Activated naive CD8-positive, alpha-beta T cell treated with anti-CD3 and anti-CD28 coated beads, Interleukin-2, amount 50 U/mL, for 24 hours (primary cell): ENCODE measurements around the gene PROM1.

ENCODE experiments used
- ATAC-seq: fragments of 150-1000 bp; cut with Tn5 transposase; one replicate; pipeline ENCODE4 v1.10.0; 2021
- DNase-seq: peaks from one replicate; pipeline ENCODE4 v3.0.0; 2021
- H3K27ac Mint-ChIP-seq: one replicate; pipeline ENCODE4 v1.8.0; 2021; ENCODE audit warnings: mild to moderate bottlenecking, mixed read lengths
- H3K27me3 Mint-ChIP-seq: one replicate; pipeline ENCODE4 v1.8.0; 2021; ENCODE audit warnings: mixed read lengths
- H3K36me3 Mint-ChIP-seq: one replicate; pipeline ENCODE4 v1.8.0; 2021; ENCODE audit warnings: low read depth, mixed read lengths
- H3K4me1 Mint-ChIP-seq: one replicate; pipeline ENCODE4 v1.8.0; 2021; ENCODE audit warnings: mixed read lengths
- H3K4me3 Mint-ChIP-seq: one replicate; pipeline ENCODE4 v1.8.0; 2021; ENCODE audit warnings: mild to moderate bottlenecking, moderate library complexity, mixed read lengths
- H3K9me3 Mint-ChIP-seq: one replicate; pipeline ENCODE4 v1.8.0; 2021; ENCODE audit warnings: mixed read lengths

PROM1 gene

DNA sequence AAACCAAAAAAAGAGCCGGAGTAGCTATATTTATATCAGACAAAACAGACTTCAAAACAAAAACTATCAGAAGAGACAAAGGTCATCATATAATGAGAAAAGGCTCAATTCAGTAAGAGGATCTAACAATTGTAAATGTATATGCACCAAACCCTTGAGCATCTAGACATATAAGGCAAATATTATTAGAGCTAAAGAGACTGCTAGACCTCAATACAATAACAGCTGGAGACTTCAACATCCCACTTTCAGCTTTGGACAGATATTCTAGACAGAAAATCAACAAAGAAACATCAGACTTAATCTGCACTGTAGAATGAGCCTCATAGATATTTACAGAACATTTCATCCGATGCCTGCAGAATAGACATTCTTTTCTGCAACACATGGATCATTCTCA lies 4.8 kb upstream of the PROM1 start:
- ATAC-seq (no peak), DNase-seq (no peak)
- H3K4me3 Mint-ChIP-seq = no peak overlapping the region
- H3K27ac Mint-ChIP-seq = no peak overlapping the region
- H3K36me3 Mint-ChIP-seq = peaks cover 2% of the 10 kb centered on the region
- H3K9me3 Mint-ChIP-seq = peaks cover 8% of the 10 kb centered on the region
- H3K4me1 Mint-ChIP-seq = peaks cover 6% of the 10 kb centered on the region
- H3K27me3 Mint-ChIP-seq = peaks cover 52% of the 10 kb centered on the region

DNA sequence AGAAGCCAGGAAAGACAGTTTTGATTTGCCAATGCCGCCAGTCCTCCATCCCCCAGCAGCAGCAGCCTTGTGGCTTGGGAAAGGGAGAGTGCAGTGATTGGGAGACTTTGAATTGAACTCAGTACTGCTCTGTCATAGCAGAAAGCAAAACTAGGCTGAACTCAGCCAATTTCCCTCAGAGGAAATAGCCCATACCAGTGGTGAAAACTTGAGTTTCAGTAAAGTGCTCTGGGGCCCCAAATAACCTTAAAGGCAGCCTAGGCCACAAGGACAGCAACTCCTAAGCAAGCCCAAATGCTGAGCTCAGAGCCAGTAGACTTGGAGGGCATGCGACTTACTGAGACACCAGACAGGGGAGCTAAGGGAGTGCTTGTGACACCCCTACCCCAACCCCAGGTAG lies 2.0 kb upstream of the PROM1 start:
- peaks cover 57% of the 10 kb centered on the region for H3K27me3 Mint-ChIP-seq
- no peak for ATAC-seq
- H3K36me3 Mint-ChIP-seq = peaks cover 2% of the 10 kb centered on the region

DNA sequence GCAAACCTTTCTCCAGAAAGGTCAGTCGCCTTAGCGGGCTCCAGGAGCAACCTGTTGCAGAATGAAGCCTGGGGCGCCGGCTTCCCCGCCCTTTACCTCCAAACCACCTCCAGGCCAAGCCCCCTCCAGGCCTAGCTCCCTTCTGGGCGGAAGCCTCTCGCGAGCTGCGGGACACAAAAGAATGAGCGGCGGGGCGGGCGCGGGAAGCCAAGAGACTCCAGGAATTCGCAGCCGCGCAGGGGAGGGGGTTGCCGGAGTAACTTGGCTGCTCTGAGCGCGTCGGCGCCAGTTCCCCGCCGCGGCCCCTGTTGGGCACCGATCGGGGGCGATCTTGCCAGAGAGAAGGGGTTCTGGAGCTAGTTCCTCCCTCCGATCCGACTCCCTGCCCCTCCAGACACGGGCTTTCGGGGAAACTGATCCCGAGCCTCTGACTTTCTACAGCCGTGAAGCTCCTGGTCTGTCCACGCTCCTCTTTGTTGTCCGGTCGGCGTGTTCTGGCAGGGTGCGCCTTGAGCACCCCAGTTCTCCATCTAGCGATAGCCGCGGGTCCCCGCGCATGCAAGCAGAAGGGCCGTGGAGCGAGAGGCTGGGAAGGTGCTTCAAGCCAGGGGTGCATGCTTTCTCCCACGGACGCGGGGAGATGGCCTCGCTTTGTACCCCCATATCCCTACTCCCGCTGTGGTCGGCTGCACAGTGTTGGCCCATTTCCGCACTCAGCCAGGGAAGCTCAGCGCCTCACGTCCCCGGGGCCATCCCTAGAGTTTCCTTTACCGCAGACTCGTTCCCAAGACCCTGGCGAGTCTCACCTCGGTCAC lies 1.2 kb downstream of the PROM1 start:
- Mint-ChIP-seq H3K4me3 (peak overlapping the region; percentile 73), H3K4me1 (peaks cover 23% of the 10 kb centered on the region), H3K36me3 (peaks cover 2% of the 10 kb centered on the region), H3K27ac (no peak overlapping the region), H3K9me3 (peaks cover 8% of the 10 kb centered on the region), H3K27me3 (peaks cover 62% of the 10 kb centered on the region)
- peak; percentile 50 for ATAC-seq
- DNase-seq = peak; percentile 18

More for the DNA sequence above, 2.0 kb upstream of the PROM1 start:
- Mint-ChIP-seq H3K4me1 (peaks cover 17% of the 10 kb centered on the region), H3K9me3 (peaks cover 8% of the 10 kb centered on the region), H3K27ac (no peak overlapping the region), H3K4me3 (no peak overlapping the region)
- no peak for DNase-seq

DNA sequence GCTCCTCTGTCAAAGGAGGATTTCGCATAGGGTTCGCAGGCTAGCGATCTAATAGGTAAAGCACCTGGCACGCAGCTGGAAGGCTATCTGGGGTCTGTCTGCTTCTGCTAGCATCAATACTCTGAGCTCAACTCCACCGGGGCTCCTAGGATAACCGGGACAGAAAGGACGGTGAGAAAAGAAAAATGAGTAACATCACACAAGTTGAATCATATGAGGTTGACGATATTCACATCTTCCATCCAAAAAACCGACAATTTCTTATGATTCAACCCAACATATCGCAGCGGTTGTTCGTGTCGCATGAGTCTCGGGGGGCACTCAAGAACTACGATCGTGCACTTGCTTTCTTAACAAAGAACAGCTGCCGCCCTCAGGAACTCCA lies 1.8 kb downstream of the PROM1 start:
- H3K36me3 Mint-ChIP-seq = peaks cover 2% of the 10 kb centered on the region
- peaks cover 68% of the 10 kb centered on the region for H3K27me3 Mint-ChIP-seq
- peak overlapping the region; percentile 73 for H3K4me3 Mint-ChIP-seq
- peaks cover 8% of the 10 kb centered on the region for H3K9me3 Mint-ChIP-seq
- DNase-seq = no peak
- H3K27ac Mint-ChIP-seq = no peak overlapping the region
- peaks cover 23% of the 10 kb centered on the region for H3K4me1 Mint-ChIP-seq
- ATAC-seq = peak; percentile 55

DNA sequence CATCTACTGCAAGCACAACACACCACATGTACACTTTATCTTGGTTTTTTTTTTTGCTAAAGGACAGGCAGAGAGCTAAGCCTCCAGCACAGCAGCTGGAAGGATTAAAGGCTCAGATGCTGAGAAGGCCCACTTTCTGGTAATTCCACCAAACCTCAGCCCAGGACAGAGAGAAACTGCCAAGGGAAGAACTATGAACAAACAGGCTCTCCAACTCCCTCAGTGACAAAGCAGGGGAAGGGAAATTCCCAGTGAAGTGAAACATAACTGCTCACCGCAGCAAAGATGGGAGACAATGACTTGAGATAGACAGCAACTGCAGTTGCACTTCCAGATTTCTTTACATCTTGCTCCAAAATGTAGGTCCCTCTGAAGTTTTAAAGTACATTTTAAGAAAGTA lies 4.8 kb downstream of the PROM1 start:
- ATAC-seq = peak; percentile 16
- H3K4me3 Mint-ChIP-seq = no peak overlapping the region

DNA sequence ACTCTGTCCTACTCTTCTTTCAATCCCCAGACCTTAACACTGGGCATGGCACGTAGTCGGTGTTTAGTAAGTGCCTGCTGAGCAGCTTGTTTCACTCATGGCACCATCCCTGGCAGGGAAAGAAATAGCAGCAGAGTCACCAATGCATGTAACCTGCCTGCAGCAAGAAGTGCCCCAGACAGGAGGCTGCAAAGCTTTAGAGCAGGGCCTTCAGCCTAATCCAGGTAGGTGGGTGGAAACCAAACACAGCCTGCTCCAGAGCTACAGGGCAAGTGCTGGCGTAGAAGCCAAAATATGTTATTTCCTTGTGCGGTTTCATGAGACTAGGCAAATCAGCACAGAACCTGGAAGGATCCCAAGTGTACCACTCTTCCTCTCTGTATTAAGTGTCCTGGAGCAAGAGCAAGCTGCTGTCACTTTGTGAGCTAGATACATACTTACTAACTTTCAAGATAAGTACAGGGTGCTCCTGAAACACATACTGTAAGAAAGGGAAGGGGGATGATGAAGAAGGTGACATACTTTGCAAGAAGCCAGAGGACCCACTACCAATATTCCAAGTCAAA lies 5.5 kb downstream of the PROM1 start:
- Mint-ChIP-seq H3K4me1 (peaks cover 17% of the 10 kb centered on the region), H3K4me3 (no peak overlapping the region), H3K9me3 (no peaks in the 10 kb centered on the region), H3K27ac (no peak overlapping the region), H3K27me3 (peaks cover 50% of the 10 kb centered on the region), H3K36me3 (no peaks in the 10 kb centered on the region)
- DNase-seq (no peak), ATAC-seq (no peak)

More for the DNA sequence above, 4.8 kb downstream of the PROM1 start:
- DNase-seq = no peak
- H3K4me1 Mint-ChIP-seq = peaks cover 20% of the 10 kb centered on the region
- H3K27ac Mint-ChIP-seq = no peak overlapping the region
- peaks cover 49% of the 10 kb centered on the region for H3K27me3 Mint-ChIP-seq
- no peaks in the 10 kb centered on the region for H3K36me3 Mint-ChIP-seq
- H3K9me3 Mint-ChIP-seq = no peaks in the 10 kb centered on the region

DNA sequence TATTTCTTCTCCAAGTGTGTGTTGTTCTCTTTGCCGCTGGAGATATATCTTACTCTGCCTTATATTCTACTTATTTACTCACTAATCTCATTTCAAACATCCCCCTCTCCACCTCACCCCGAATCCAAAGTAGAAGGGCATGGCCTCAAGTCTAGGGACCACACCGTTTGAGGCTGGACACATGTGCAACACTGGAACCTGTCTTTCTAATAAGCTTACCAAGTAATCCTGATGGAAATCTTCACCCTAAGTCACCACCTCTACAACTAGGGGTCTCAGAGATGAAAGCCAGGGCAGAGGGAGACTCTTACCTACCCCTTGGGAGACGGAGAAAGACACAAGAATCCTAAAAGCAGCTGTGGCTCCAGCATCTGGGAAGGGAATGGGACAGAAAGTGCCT lies 6.0 kb downstream of the PROM1 start:
- H3K9me3 Mint-ChIP-seq = no peaks in the 10 kb centered on the region
- H3K4me1 Mint-ChIP-seq = peaks cover 15% of the 10 kb centered on the region
- no peaks in the 10 kb centered on the region for H3K36me3 Mint-ChIP-seq
- ATAC-seq (no peak), DNase-seq (no peak)
- H3K27ac Mint-ChIP-seq = no peak overlapping the region
- H3K4me3 Mint-ChIP-seq = no peak overlapping the region
- peaks cover 51% of the 10 kb centered on the region for H3K27me3 Mint-ChIP-seq

DNA sequence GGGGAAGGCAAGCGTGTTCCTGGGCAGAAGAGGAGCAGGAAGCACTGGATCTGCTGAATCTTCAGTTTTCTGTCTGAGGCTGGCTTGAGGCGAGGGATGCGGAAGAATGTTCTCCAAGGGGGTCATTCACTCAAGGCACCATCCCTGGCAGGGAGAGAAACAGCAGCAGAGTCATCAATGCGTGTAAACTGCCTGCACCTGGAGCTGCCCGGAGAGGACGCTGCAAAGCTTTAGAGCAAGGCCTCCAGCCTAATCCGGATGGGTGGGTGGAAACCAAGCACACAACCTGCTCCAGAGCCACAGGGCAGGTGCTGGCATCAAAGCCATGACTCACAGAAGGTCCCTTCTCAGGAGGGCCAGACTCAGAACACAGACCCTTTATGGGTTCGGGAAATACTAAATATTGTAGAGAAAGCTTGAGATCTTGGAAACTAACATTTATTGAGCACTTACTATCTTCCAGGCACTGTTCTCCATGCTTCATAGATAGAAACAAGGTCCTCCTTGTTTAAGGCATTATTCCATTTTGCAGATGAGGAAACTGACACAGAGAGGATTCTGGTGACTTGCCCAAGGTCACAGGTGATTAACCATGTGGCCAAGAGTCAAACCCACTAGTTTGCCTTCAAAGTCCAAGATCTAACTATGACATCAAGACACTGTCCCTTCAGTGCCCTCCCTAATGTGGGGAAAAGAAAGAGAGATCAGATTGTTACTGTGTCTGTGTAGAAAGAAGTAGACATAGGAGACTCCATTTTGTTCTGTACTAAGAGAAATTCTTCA lies 7.7 kb downstream of the PROM1 start:
- H3K4me3 Mint-ChIP-seq = no peak overlapping the region
- H3K27ac Mint-ChIP-seq = no peak overlapping the region
- ATAC-seq (no peak), DNase-seq (no peak)
- peaks cover 6% of the 10 kb centered on the region for H3K4me1 Mint-ChIP-seq
- no peaks in the 10 kb centered on the region for H3K36me3 Mint-ChIP-seq
- peaks cover 50% of the 10 kb centered on the region for H3K27me3 Mint-ChIP-seq
- no peaks in the 10 kb centered on the region for H3K9me3 Mint-ChIP-seq

DNA sequence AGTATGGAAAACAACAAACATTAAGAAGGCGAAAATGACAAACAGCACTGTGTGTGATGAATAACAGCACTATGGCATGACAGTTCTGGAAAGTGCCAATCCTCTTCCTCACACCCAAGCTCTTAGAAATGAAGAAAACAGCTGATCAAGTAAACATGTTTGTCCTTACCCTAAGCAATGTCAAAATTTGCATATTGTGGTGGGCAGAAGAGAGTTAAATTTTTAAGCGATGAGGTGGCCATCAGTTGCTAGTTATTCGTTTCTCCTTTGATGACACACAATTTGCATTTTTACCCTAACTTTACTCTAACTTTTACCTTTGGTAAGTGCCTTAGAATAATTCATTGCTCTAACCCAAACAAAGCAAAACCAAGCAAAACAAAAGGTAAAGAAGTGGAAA lies 8.8 kb downstream of the PROM1 start:
- ATAC-seq = no peak
- Mint-ChIP-seq H3K27ac (no peak overlapping the region), H3K27me3 (peaks cover 50% of the 10 kb centered on the region), H3K36me3 (no peaks in the 10 kb centered on the region), H3K9me3 (no peaks in the 10 kb centered on the region), H3K4me1 (peaks cover 6% of the 10 kb centered on the region), H3K4me3 (no peak overlapping the region)
- no peak for DNase-seq

DNA sequence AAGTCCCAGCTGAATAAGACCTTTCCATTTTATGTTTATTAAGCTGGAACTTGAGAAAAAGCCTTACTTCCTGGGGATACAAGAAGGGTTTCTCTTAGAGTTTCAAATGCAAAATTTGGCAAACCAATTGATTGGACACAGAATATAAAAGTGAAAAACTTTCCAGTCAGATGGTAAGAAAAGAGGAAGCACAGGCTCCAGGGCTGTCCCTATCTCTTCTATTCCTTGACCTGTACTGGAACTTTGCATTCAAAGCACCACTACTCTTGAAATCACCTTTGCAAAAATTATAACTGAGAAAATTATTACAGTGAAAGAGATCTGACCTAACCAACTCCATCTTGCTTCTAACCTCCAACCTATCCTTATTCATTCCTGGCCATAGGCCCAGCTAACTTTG lies 11.7 kb downstream of the PROM1 start:
- no peaks in the 10 kb centered on the region for H3K36me3 Mint-ChIP-seq
- no peaks in the 10 kb centered on the region for H3K4me1 Mint-ChIP-seq
- H3K27ac Mint-ChIP-seq = no peak overlapping the region
- peaks cover 32% of the 10 kb centered on the region for H3K27me3 Mint-ChIP-seq
- no peaks in the 10 kb centered on the region for H3K9me3 Mint-ChIP-seq
- DNase-seq = no peak
- no peak for ATAC-seq
- no peak overlapping the region for H3K4me3 Mint-ChIP-seq

DNA sequence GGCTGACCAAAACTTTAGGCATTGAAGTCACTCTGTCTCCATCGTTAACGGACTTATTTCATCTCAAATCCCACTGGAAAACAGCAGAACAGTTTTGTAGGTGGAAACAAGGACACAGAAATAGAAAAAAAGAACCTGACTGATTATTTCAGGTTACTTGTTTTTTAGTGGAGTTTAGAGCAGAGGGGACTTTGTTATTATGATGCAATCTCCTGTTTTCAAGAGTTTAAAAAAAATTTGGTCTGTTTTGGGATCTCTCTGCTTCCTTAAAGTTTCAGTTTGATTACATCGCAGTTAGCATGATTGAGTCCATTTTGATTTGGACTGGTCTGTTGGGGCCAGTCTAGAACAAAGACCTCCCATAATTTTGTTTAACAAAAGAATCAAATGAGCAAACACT lies 13.6 kb downstream of the PROM1 start:
- Mint-ChIP-seq H3K27me3 (peaks cover 31% of the 10 kb centered on the region), H3K27ac (no peak overlapping the region)
- ATAC-seq = no peak

DNA sequence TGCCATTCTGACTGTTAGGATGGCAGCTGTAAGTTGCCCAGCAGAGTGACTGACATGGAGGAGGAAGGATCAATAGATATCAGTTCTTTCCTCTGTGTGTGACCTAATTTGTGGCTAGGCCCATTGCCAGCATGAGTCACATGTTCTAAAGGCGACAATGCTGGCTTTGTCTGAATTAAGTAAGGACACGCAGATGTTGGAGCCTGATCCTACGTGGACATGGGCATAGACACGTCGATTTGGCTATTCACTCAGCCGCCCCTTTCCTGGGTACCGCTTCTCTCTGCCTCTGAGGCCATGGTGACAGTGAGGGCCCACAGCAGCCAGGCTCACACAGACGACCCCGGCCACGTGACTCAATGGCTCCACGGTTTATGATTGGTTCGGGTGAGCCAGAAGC lies 16.3 kb downstream of the PROM1 start:
- H3K27me3 Mint-ChIP-seq = peaks cover 23% of the 10 kb centered on the region

More for the DNA sequence above, 13.6 kb downstream of the PROM1 start:
- Mint-ChIP-seq H3K4me3 (no peak overlapping the region), H3K4me1 (no peaks in the 10 kb centered on the region), H3K9me3 (no peaks in the 10 kb centered on the region), H3K36me3 (no peaks in the 10 kb centered on the region)
- DNase-seq = no peak

DNA sequence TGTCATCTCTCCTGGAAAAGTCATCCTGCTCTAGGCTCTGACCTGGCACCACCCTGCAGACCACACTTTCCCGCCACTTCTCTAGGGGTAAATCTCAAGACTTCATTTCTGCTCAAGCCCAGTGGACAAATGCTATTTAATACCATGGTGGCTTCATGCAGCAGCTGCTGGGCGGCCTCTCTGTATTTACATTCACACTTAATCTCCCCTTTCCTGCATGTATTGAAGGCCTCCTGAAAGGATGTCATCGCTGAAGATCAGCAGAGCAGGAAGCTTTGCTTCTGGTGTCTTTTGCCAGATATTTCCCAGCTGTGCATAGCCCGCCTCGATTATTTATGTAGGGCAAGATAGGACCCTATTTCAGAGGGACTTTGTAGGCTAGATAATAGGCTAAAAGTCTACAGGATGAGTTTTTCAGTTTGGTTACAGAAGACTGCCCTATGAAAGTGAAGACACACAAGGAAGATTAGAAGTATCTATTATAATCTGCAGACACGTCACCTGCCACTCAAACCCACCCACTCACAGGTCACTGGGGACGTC lies 17.2 kb downstream of the PROM1 start:
- H3K27ac Mint-ChIP-seq = no peak overlapping the region
- peaks cover 6% of the 10 kb centered on the region for H3K9me3 Mint-ChIP-seq
- H3K4me1 Mint-ChIP-seq = peaks cover 8% of the 10 kb centered on the region
- no peak overlapping the region for H3K4me3 Mint-ChIP-seq
- peaks cover 18% of the 10 kb centered on the region for H3K27me3 Mint-ChIP-seq
- peaks cover 3% of the 10 kb centered on the region for H3K36me3 Mint-ChIP-seq
- DNase-seq (no peak), ATAC-seq (no peak)

More for the DNA sequence above, 16.3 kb downstream of the PROM1 start:
- Mint-ChIP-seq H3K36me3 (peaks cover 3% of the 10 kb centered on the region), H3K27ac (no peak overlapping the region), H3K4me3 (no peak overlapping the region), H3K9me3 (peaks cover 6% of the 10 kb centered on the region), H3K4me1 (peaks cover 3% of the 10 kb centered on the region)
- peak; percentile 36 for ATAC-seq
- DNase-seq = no peak

DNA sequence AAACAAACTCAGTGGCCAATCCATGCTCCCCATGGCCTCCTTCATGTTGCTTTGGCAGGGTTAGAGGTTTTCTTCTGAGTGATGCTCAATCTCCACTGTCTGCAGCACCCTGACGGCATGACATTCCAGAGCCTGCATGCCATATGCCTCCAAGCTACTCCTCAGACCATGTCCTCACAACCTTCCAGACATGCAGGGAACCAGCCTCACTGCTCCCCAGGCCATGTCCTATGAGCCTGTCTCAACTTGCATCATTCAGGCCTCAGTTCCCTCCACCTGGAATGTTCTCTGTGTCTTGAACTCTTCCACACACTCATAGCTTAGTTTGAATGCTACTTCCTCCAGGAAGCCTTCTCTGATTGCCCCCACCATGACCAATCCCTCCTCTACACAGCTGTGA lies 18.8 kb downstream of the PROM1 start:
- H3K27me3 Mint-ChIP-seq = peaks cover 9% of the 10 kb centered on the region
- ATAC-seq (no peak), DNase-seq (no peak)
- H3K4me3 Mint-ChIP-seq = no peak overlapping the region
- H3K9me3 Mint-ChIP-seq = peaks cover 6% of the 10 kb centered on the region
- H3K27ac Mint-ChIP-seq = no peak overlapping the region
- H3K36me3 Mint-ChIP-seq = peaks cover 3% of the 10 kb centered on the region
- H3K4me1 Mint-ChIP-seq = peaks cover 8% of the 10 kb centered on the region
